Activated naive CD4-positive, alpha-beta T cell treated with Interleukin-2 at 50 U/mL for 16 hours (primary cell): ENCODE data around the gene PAK5.

Experiments used
- DNase-seq: peaks from one replicate; pipeline ENCODE4 v3.0.0-alpha.2; 2020

The PAK5 gene

GRCh38 chr20:9775176-9775575 lies 63.7 kb downstream of the PAK5 start:
- no peak for DNase-seq

- DNase-seq = no peak
These were observed 68.9 kb downstream of the PAK5 start for GRCh38 chr20:9769954-9770353.

GRCh38 chr20:9761476-9761875 lies 77.4 kb downstream of the PAK5 start:
- no peak for DNase-seq

GRCh38 chr20:9759392-9759791 lies 79.5 kb downstream of the PAK5 start:
- DNase-seq = no peak

GRCh38 chr20:9758752-9759151 lies 80.1 kb downstream of the PAK5 start:
- no peak for DNase-seq

GRCh38 chr20:9756660-9757059 lies 82.2 kb downstream of the PAK5 start:
- DNase-seq = no peak

GRCh38 chr20:9755301-9755700 lies 83.6 kb downstream of the PAK5 start:
- DNase-seq = no peak

- DNase-seq = no peak
These were observed 94.3 kb downstream of the PAK5 start for GRCh38 chr20:9744551-9744950.

GRCh38 chr20:9743871-9744270 lies 95.0 kb downstream of the PAK5 start:
- DNase-seq = no peak

- DNase-seq = no peak
These were observed 96.1 kb downstream of the PAK5 start for GRCh38 chr20:9742821-9743220.

GRCh38 chr20:9741996-9742395 lies 96.9 kb downstream of the PAK5 start:
- DNase-seq = no peak

- no peak for DNase-seq
These were observed 98.4 kb downstream of the PAK5 start for GRCh38 chr20:9740486-9740885.

GRCh38 chr20:9739991-9740390 lies 98.9 kb downstream of the PAK5 start:
- DNase-seq = no peak

GRCh38 chr20:9736373-9736772 lies 102.5 kb downstream of the PAK5 start:
- no peak for DNase-seq

- DNase-seq = no peak
These were observed 115.2 kb downstream of the PAK5 start for GRCh38 chr20:9723501-9724202.

- DNase-seq = no peak
These were observed 127.0 kb downstream of the PAK5 start for GRCh38 chr20:9711872-9712271.

GRCh38 chr20:9710685-9711084 lies 128.2 kb downstream of the PAK5 start:
- DNase-seq = no peak

GRCh38 chr20:9705722-9706476 lies 133.0 kb downstream of the PAK5 start:
- no peak for DNase-seq

- no peak for DNase-seq
These were observed 139.7 kb downstream of the PAK5 start for GRCh38 chr20:9699181-9699580.

GRCh38 chr20:9689041-9689440 lies 149.8 kb downstream of the PAK5 start:
- no peak for DNase-seq

GRCh38 chr20:9686866-9687265 lies 152.0 kb downstream of the PAK5 start:
- no peak for DNase-seq

- no peak for DNase-seq
These were observed 152.4 kb downstream of the PAK5 start for GRCh38 chr20:9686455-9686854.

- DNase-seq = no peak
These were observed 152.9 kb downstream of the PAK5 start for GRCh38 chr20:9686001-9686400.

GRCh38 chr20:9685011-9685410 lies 153.9 kb downstream of the PAK5 start:
- DNase-seq = no peak
